HepG2 (cell line): ENCODE results near the gene PHLPP2. TPM values are rescaled to one million over a fixed set of nuclear protein-coding genes. Genes with fewer than 3 reads are reported as not detected.

Source experiments
- ATAC-seq: fragments of 200-7000 bp; cut with Tn5 transposase; 3 replicates; pipeline ENCODE4 v1.9.1; 2020; ENCODE audit warnings: mild to moderate bottlenecking, moderate library complexity
- BruUV-seq: library from RNA; stranded (reverse); fragments of 400-500 nt; replicated peaks from 2 replicates; lab custom pipeline; 2021; lab: Mats Ljungman, UMichigan
- CTCF ChIA-PET: fragments of 300-600 bp; formaldehyde crosslinking; extraction: SDS; loops from one replicate; lab custom pipeline; 2021; ENCODE audit warnings: low total read pairs, inconsistent platforms, low intra/inter-chr PET ratio; lab: Yijun Ruan, JAX
- POLR2A ChIA-PET: fragments of 350-600 bp; sonication (Branson Sonifier 250); formaldehyde crosslinking; loops from one replicate; lab custom pipeline; 2020; ENCODE audit warnings: antibody characterized with exemption, inconsistent platforms; lab: Yijun Ruan, JAX
- DNase-seq: peaks from one replicate; pipeline ENCODE4 v3.0.0-alpha.2; 2015; ENCODE audit warnings: low spot score
- FAIRE-seq: peaks from 3 replicates; lab custom pipeline; 2011; peaks lifted over from hg19 to GRCh38; lab: Jason Lieb, UNC
- H2AFZ ChIP-seq: one replicate; pipeline ENCODE4 v1.6.1; 2011; ENCODE audit warnings: low read length, inconsistent platforms
- H3K27ac ChIP-seq: fragments of 300-600 bp; 3 replicates; pipeline ENCODE4 v1.8.0; 2011; ENCODE audit warnings: mixed run types, mild to moderate bottlenecking, mixed read lengths, low read length, inconsistent platforms; ENCODE audit not compliant: insufficient read depth; ENCODE audit errors: extremely low read length
- H3K27me3 ChIP-seq, 2 experiments: fragments of 200-600 bp in 1 of 2; 2 replicates in 1 of 2; 3 replicates in 1 of 2; pipeline versions ENCODE4 v1.6.0 to v1.8.0; 2011; ENCODE audit warnings: low read length in 2 of 2, mild to moderate bottlenecking in 2 of 2, moderate library complexity in 2 of 2, inconsistent platforms in 1 of 2; ENCODE audit not compliant: insufficient read depth in 2 of 2, control insufficient read depth in 1 of 2
- H3K36me3 ChIP-seq, 2 experiments: fragments of 200-600 bp in 1 of 2; replicated peaks in 1 of 2; 2 replicates in 1 of 2; 3 replicates in 1 of 2; pipeline versions ENCODE4 v1.5.1 to v1.8.0; 2011; ENCODE audit warnings: low read length in 2 of 2, inconsistent platforms in 1 of 2; ENCODE audit not compliant: insufficient read depth in 2 of 2, control insufficient read depth in 1 of 2
- H3K4me1 ChIP-seq: 2 replicates; pipeline ENCODE4 v1.5.1; 2012; ENCODE audit warnings: low read length, inconsistent platforms; ENCODE audit not compliant: insufficient read depth
- H3K4me2 ChIP-seq: 2 replicates; pipeline ENCODE4 v1.6.0; 2011; ENCODE audit warnings: low read depth, low read length, inconsistent platforms
- H3K4me3 ChIP-seq, 3 experiments: fragments of 200-600 bp in 1 of 3; sonication (generic), shearing (Covaris generic) in 1 of 3; replicated peaks in 1 of 3; 2 replicates each; pipeline ENCODE4 v1.5.1; 2011 to 2016; ENCODE audit warnings: low read length in 3 of 3, inconsistent platforms in 2 of 3, low read depth in 2 of 3, mild to moderate bottlenecking in 2 of 3, control low read depth in 1 of 3, mixed read lengths in 1 of 3; ENCODE audit not compliant: insufficient read depth in 1 of 3
- H3K79me2 ChIP-seq: one replicate; pipeline ENCODE4 v1.6.1; 2011; ENCODE audit warnings: low read length, inconsistent platforms; ENCODE audit not compliant: insufficient read depth
- H3K9ac ChIP-seq: 2 replicates; pipeline ENCODE4 v1.6.0; 2011; ENCODE audit warnings: mild to moderate bottlenecking, low read depth, low read length, inconsistent platforms; ENCODE audit not compliant: insufficient read depth
- H3K9me3 ChIP-seq: 2 replicates; pipeline ENCODE4 v1.5.1; 2012; ENCODE audit warnings: mild to moderate bottlenecking, low read length
- H4K20me1 ChIP-seq: 2 replicates; pipeline ENCODE4 v1.6.0; 2011; ENCODE audit warnings: inconsistent platforms, mild to moderate bottlenecking, low read length, moderate library complexity; ENCODE audit not compliant: insufficient read depth
- CENPT ChIP-seq: sonication (generic); formaldehyde crosslinking; IDR thresholded peaks from 2 replicates; pipeline ENCODE4 v1.8.0; 2022; ENCODE audit warnings: low read depth, mild to moderate bottlenecking, moderate library complexity, missing genetic modification reagents
- ELF4 ChIP-seq: sonication (generic); formaldehyde crosslinking; IDR thresholded peaks from 2 replicates; pipeline ENCODE4 v1.5.0; 2020; ENCODE audit warnings: missing genetic modification reagents, mild to moderate bottlenecking, moderate library complexity, borderline replicate concordance
- KDM1A ChIP-seq: IDR thresholded peaks from 2 replicates; pipeline ENCODE4 v1.6.1; 2016; ENCODE audit warnings: missing compliant biosample characterization
- KLF12 ChIP-seq: sonication (generic); formaldehyde crosslinking; IDR thresholded peaks from 2 replicates; pipeline ENCODE4 v1.4.0; 2020; ENCODE audit warnings: missing genetic modification reagents, borderline replicate concordance
- NFYB ChIP-seq: sonication (generic); formaldehyde crosslinking; IDR thresholded peaks from 2 replicates; pipeline ENCODE4 v1.4.0; 2020; ENCODE audit warnings: missing genetic modification reagents
- RAD21 ChIP-seq: fragments of 450-650 bp; formaldehyde crosslinking; IDR thresholded peaks from 2 replicates; pipeline ENCODE4 v1.5.0; 2020; ENCODE audit warnings: mild to moderate bottlenecking
- SMC3 ChIP-seq: IDR thresholded peaks from 2 replicates; pipeline ENCODE4 v1.6.1; 2011; ENCODE audit warnings: low read length, improper control_type of control experiment
- STAG1 ChIP-seq: sonication (generic); formaldehyde crosslinking; IDR thresholded peaks from 2 replicates; pipeline ENCODE4 v1.4.0; 2020; ENCODE audit warnings: missing genetic modification reagents
- XRCC5 ChIP-seq: fragments of 200-400 bp; formaldehyde crosslinking; optimal IDR thresholded peaks from 2 replicates; pipeline ENCODE3; 2017; ENCODE audit warnings: mild to moderate bottlenecking, low read length
- YEATS4 ChIP-seq: sonication (generic); formaldehyde crosslinking; IDR thresholded peaks from 2 replicates; pipeline ENCODE4 v1.4.0; 2020; ENCODE audit warnings: missing genetic modification reagents, borderline replicate concordance
- ZFAT ChIP-seq: sonication (generic); formaldehyde crosslinking; conservative IDR thresholded peaks from 2 replicates; pipeline ENCODE4 v1.8.1; 2023; ENCODE audit warnings: missing genetic modification reagents, inconsistent platforms
- ZNF451 ChIP-seq: sonication (generic); formaldehyde crosslinking; IDR thresholded peaks from 2 replicates; pipeline ENCODE4 v1.5.0; 2020; ENCODE audit warnings: mild to moderate bottlenecking, missing genetic modification reagents
- ZNF598 ChIP-seq: sonication (generic); formaldehyde crosslinking; IDR thresholded peaks from 2 replicates; pipeline ENCODE4 v1.5.1; 2020; ENCODE audit warnings: mild to moderate bottlenecking, missing genetic modification reagents, borderline replicate concordance
- ZNF7 ChIP-seq: IDR thresholded peaks from 2 replicates; pipeline ENCODE4 v1.6.1; 2016; ENCODE audit warnings: missing biosample characterization, missing genetic modification reagents
- ZNF720 ChIP-seq: sonication (generic); formaldehyde crosslinking; IDR thresholded peaks from 2 replicates; pipeline ENCODE4 v1.4.0; 2020; ENCODE audit warnings: missing genetic modification reagents
- ZNF841 ChIP-seq: sonication (generic); formaldehyde crosslinking; IDR thresholded peaks from 2 replicates; pipeline ENCODE4 v1.8.1; 2023; ENCODE audit warnings: missing genetic modification reagents, borderline replicate concordance
- WGBS: methylation state at CpG from one replicate; pipeline ENCODE4 v1.1.6; 2017; ENCODE audit warnings: low lambda C conversion rate; 5-methylcytosine and 5-hydroxymethylcytosine counted together
- in situ Hi-C: cut with HindIII; loops from 2 replicates; pipeline ENCODE4 v1.10.0; 2017; ENCODE audit warnings: low pct_unique_long_range_greater_than_20kb; ENCODE audit not compliant: extremely low pct_ligation_motif_present
- intact Hi-C: fragments of 100-400 bp; cut with micrococcal nuclease; formaldehyde crosslinking; loops from one replicate; pipeline ENCODE4 v1.10.0; 2022; ENCODE audit not compliant: unreplicated experiment
- polyA plus RNA-seq, 8 experiments: library from polyadenylated mRNA; depleted of rRNA in 3 of 8; stranded (reverse) in 7 of 8; unstranded in 1 of 8; fragments of >200 nt; fragmentation: Illumina TruSeq in 4 of 8; extraction: Trizol in 4 of 8; gene quantifications; 2 replicates each; pipeline versions ENCODE4 v1.2.1 to v1.2.3, GENCODE V29; 2011 to 2016; ENCODE audit warnings: low read depth in 4 of 8, missing spikeins in 1 of 8, mixed read lengths in 1 of 8; ENCODE audit not compliant: insufficient read depth in 1 of 8
- total RNA-seq, 5 experiments: library from RNA; depleted of rRNA; stranded (reverse); fragments of >200 nt; fragmentation: Illumina TruSeq; extraction: Trizol; gene quantifications; 2 replicates each; pipeline ENCODE4 v1.2.3, GENCODE V29; 2016; ENCODE audit warnings: low read depth in 1 of 5
- TF ChIP-seq, protein P1 (sequence below): sonication (generic); formaldehyde crosslinking; IDR thresholded peaks from 2 replicates; pipeline ENCODE4 v1.8.1; 2023; ENCODE audit warnings: mild to moderate bottlenecking, moderate library complexity, missing genetic modification reagents
- TF ChIP-seq, protein P2 (sequence below): sonication (generic); formaldehyde crosslinking; IDR thresholded peaks from 2 replicates; pipeline ENCODE4 v1.5.1; 2020; ENCODE audit warnings: missing genetic modification reagents, mild to moderate bottlenecking, borderline replicate concordance
- TF ChIP-seq, protein P3 (sequence below): sonication (generic); formaldehyde crosslinking; IDR thresholded peaks from 2 replicates; pipeline ENCODE4 v1.4.0; 2020; ENCODE audit warnings: missing genetic modification reagents

PHLPP2 gene
- total and polyA plus RNA-seq, 2 of the 13 experiments (the other 11 are each of a cell fraction or from before 2014, with no cell fraction given): 8.9 TPM

DNA sequence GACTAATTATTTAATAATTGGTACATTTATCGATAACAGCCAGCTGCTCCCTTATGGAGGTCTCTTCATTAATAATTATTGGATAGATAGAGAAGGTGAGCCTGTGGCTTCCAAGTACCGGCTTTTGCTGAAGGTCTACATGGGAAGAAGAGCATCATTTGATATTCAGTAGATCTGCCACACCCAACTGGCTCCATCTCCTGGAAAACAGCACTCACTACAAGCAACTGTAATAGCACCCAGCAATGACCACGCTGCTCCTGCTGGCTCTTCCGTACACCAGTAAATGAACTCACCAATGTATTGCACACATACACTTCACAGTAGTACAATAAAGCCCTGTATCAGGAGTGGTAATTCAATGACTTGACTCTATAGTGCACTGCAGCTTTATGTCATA lies 79.1 kb downstream of the PHLPP2 start:
- peaks cover 6 to 27% of the 10 kb centered on the region in 2 experiments; a peak in 3 of 5 replicates for H3K36me3 ChIP-seq
- CTCF ChIA-PET: interaction anchor here (0.9 to 1.7 kb wide), 7 partner anchors 19 to 233 kb away, joined by 3 to 8 read pairs (median 4); partner anchors contain the start of gene MARVELD3
- H3K9me3 ChIP-seq: no peaks in the 10 kb centered on the region
- no peaks in the 10 kb centered on the region for H3K27me3 ChIP-seq
- DNase-seq: peak; percentile 67
- H4K20me1 ChIP-seq: peaks cover 4% of the 10 kb centered on the region; the same call in 1 of the 2 replicates
- intact Hi-C loops: loop anchor here (1.0 to 2.0 kb wide), 3 partner anchors 21 to 80 kb away; no protein-coding TSS in a partner anchor
- H3K9ac ChIP-seq: no peak overlapping the region
- no peaks in the 10 kb centered on the region for H3K79me2 ChIP-seq
- peak; percentile 96 for FAIRE-seq
- no TSS peak for BruUV-seq
- in situ Hi-C loops: no loop called here
- H3K4me2 ChIP-seq: no peak overlapping the region
- H3K27ac ChIP-seq: no peak overlapping the region
- no peaks in the 10 kb centered on the region for H3K4me1 ChIP-seq
- peak; percentile 90 for ATAC-seq
- no peak overlapping the region for H2AFZ ChIP-seq
- H3K4me3 ChIP-seq: no peak overlapping the region
- WGBS: 65% methylated on average over 4 of the region's 4 CpGs
- POLR2A ChIA-PET: no interaction called here
- TF ChIP-seq, protein P1, sequence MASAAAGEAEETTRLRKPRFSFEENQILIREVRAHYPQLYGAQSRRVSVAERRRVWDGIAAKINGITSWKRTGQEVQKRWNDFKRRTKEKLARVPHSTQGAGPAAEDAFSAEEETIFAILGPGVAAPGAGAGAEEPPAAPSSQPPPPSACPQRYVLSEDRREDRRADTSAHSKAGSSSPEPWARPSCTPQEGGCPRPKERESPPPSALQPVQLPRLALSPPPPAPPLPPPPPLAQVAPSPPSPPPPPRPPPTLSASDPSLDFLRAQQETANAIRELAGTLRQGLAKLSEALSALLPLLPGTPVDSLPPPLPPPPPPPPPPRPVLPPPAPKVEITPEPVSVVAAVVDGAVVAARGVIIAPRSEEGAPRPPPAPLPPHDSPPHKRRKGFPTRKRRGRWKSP: 0 out of 2 replicates have a peak, but pooled peaks have one; percentile 31
- TF ChIP-seq ZFAT (CRISPR knock-in tag) (no peak), ZNF7 (CRISPR knock-in tag) (no peak), RAD21 (CRISPR knock-in tag) (peak; percentile 78), KDM1A (CRISPR knock-in tag) (no peak), STAG1 (peak; percentile 80), XRCC5 (peak; percentile 63), ZNF841 (CRISPR knock-in tag) (no peak), ZNF451 (CRISPR knock-in tag) (no peak), SMC3 (peak; percentile 89), KLF12 (CRISPR knock-in tag) (peak; percentile 95; the same call in 1 of the 2 replicates), YEATS4 (CRISPR knock-in tag) (no peak), CENPT (CRISPR knock-in tag) (no peak), ZNF720 (CRISPR knock-in tag) (no peak), ZNF598 (CRISPR knock-in tag) (no peak), ELF4 (CRISPR knock-in tag) (no peak), NFYB (no peak)
- TF ChIP-seq, protein P2, sequence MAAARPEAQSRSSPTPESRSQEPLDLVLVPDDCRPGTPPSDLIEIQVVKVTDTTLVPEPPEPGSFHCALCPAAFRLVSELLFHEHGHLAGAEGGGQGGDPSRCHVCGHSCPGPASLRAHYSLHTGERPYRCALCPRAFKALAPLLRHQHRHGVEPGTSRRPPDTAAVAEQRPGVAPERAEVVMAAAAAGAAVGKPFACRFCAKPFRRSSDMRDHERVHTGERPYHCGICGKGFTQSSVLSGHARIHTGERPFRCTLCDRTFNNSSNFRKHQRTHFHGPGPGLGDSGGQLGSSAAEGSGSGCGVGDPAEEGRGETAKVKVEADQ (CRISPR knock-in tag): no peak
- TF ChIP-seq, protein P3, sequence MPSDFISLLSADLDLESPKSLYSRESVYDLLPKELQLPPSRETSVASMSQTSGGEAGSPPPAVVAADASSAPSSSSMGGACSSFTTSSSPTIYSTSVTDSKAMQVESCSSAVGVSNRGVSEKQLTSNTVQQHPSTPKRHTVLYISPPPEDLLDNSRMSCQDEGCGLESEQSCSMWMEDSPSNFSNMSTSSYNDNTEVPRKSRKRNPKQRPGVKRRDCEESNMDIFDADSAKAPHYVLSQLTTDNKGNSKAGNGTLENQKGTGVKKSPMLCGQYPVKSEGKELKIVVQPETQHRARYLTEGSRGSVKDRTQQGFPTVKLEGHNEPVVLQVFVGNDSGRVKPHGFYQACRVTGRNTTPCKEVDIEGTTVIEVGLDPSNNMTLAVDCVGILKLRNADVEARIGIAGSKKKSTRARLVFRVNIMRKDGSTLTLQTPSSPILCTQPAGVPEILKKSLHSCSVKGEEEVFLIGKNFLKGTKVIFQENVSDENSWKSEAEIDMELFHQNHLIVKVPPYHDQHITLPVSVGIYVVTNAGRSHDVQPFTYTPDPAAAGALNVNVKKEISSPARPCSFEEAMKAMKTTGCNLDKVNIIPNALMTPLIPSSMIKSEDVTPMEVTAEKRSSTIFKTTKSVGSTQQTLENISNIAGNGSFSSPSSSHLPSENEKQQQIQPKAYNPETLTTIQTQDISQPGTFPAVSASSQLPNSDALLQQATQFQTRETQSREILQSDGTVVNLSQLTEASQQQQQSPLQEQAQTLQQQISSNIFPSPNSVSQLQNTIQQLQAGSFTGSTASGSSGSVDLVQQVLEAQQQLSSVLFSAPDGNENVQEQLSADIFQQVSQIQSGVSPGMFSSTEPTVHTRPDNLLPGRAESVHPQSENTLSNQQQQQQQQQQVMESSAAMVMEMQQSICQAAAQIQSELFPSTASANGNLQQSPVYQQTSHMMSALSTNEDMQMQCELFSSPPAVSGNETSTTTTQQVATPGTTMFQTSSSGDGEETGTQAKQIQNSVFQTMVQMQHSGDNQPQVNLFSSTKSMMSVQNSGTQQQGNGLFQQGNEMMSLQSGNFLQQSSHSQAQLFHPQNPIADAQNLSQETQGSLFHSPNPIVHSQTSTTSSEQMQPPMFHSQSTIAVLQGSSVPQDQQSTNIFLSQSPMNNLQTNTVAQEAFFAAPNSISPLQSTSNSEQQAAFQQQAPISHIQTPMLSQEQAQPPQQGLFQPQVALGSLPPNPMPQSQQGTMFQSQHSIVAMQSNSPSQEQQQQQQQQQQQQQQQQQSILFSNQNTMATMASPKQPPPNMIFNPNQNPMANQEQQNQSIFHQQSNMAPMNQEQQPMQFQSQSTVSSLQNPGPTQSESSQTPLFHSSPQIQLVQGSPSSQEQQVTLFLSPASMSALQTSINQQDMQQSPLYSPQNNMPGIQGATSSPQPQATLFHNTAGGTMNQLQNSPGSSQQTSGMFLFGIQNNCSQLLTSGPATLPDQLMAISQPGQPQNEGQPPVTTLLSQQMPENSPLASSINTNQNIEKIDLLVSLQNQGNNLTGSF (CRISPR knock-in tag): no peak
